PC-3 (cell line): ENCODE data around the gene TXNL4B. TPM values are rescaled to one million over a fixed set of nuclear protein-coding genes. Genes with fewer than 3 reads are reported as not detected.

Experiments
- ATAC-seq: fragments of 200-7000 bp; cut with Tn5 transposase; 2 replicates; pipeline ENCODE4 v1.9.1; 2020; ENCODE audit warnings: mild to moderate bottlenecking, moderate library complexity
- BruUV-seq: library from RNA; stranded (reverse); fragments of 400-500 nt; replicated peaks from 2 replicates; lab custom pipeline; 2021; lab: Mats Ljungman, UMichigan
- CTCF ChIA-PET: fragments of 300-600 bp; sonication (Branson Sonifier 250); formaldehyde crosslinking; loops from one replicate; lab custom pipeline; 2022; ENCODE audit warnings: antibody characterized with exemption; lab: Charles Lee
- POLR2A ChIA-PET: fragments of 300-600 bp; sonication (Branson Sonifier 250); formaldehyde crosslinking; loops from one replicate; lab custom pipeline; 2022; ENCODE audit warnings: antibody characterized with exemption; ENCODE audit not compliant: unreplicated experiment; lab: Charles Lee
- DNase-seq: peaks from one replicate; pipeline ENCODE4 v3.0.0-alpha.2; 2015
- H2AFZ ChIP-seq: fragments of 300-600 bp; sonication (generic); 2 replicates; pipeline ENCODE4 v1.6.0; 2016; ENCODE audit warnings: antibody characterized with exemption, low read length
- H3F3A ChIP-seq: fragments of 300-600 bp; sonication (generic); one replicate; pipeline ENCODE4 v1.6.0; 2017; ENCODE audit warnings: antibody characterized with exemption, low read length, control low read depth, mild to moderate bottlenecking; ENCODE audit not compliant: unreplicated experiment
- H3K27ac ChIP-seq: fragments of 300-600 bp; sonication (generic); 2 replicates; pipeline ENCODE4 v1.5.1; 2016; ENCODE audit warnings: mild to moderate bottlenecking, low read length
- H3K27me3 ChIP-seq: fragments of 300-600 bp; sonication (generic); 2 replicates; pipeline ENCODE4 v1.6.1; 2016; ENCODE audit warnings: low read length, mixed read lengths
- H3K36me3 ChIP-seq: fragments of 300-600 bp; sonication (generic); 2 replicates; pipeline ENCODE4 v1.6.1; 2016; ENCODE audit warnings: low read depth, mixed run types, low read length, mixed read lengths
- H3K4me1 ChIP-seq: fragments of 300-600 bp; sonication (generic); 2 replicates; pipeline ENCODE4 v1.5.1; 2016; ENCODE audit warnings: low read length; ENCODE audit not compliant: insufficient read depth
- H3K4me2 ChIP-seq: fragments of 300-600 bp; sonication (generic); 2 replicates; pipeline ENCODE4 v1.6.0; 2016; ENCODE audit warnings: low read length
- H3K4me3 ChIP-seq: fragments of 300-600 bp; sonication (generic); 2 replicates; pipeline ENCODE4 v1.5.1; 2016; ENCODE audit warnings: mild to moderate bottlenecking, low read length, mixed read lengths
- H3K79me2 ChIP-seq: fragments of 300-600 bp; sonication (generic); 2 replicates; pipeline ENCODE4 v1.6.1; 2017; ENCODE audit warnings: low read length, mixed read lengths
- H3K9ac ChIP-seq: fragments of 300-600 bp; sonication (generic); 2 replicates; pipeline ENCODE4 v1.6.0; 2016; ENCODE audit warnings: mild to moderate bottlenecking, low read length
- H3K9me2 ChIP-seq: fragments of 300-600 bp; sonication (generic); replicated peaks from 2 replicates; pipeline ENCODE4 v1.6.1; 2016; ENCODE audit warnings: mixed run types, low read length, mixed read lengths
- H3K9me3 ChIP-seq: fragments of 300-600 bp; sonication (generic); 2 replicates; pipeline ENCODE4 v1.6.1; 2016; ENCODE audit warnings: low read length, mixed read lengths
- H4K20me1 ChIP-seq: fragments of 300-600 bp; sonication (generic); 2 replicates; pipeline ENCODE4 v1.6.1; 2016; ENCODE audit warnings: low read length, mixed read lengths
- EZH2 ChIP-seq: fragments of 300-600 bp; sonication (generic); IDR thresholded peaks from one replicate; pipeline ENCODE4 v1.6.1; 2017; ENCODE audit warnings: antibody characterized with exemption, mild to moderate bottlenecking, low read length; ENCODE audit not compliant: unreplicated experiment
- EZH2phosphoT487 ChIP-seq: fragments of 300-600 bp; sonication (generic); IDR thresholded peaks from 2 replicates; pipeline ENCODE4 v1.6.1; 2018; ENCODE audit warnings: mild to moderate bottlenecking, antibody characterized with exemption, low read length, borderline replicate concordance
- intact Hi-C: fragments of 100-400 bp; cut with micrococcal nuclease; formaldehyde crosslinking; loops from 2 replicates; pipeline ENCODE4 v1.9.0; 2023
- total RNA-seq: library from RNA; depleted of rRNA; stranded (reverse); fragments of >200 nt; gene quantifications from 2 replicates; pipeline ENCODE4 v1.2.3, GENCODE V29; 2014
- TF ChIP-seq, protein P1 (sequence below): fragments of 300-600 bp; sonication (generic); conservative IDR thresholded peaks from 2 replicates; pipeline ENCODE4 v1.5.1; 2017; ENCODE audit warnings: antibody characterized with exemption, low read depth, mild to moderate bottlenecking, low read length

The TXNL4B gene
- total RNA-seq, 1 experiment from 2014 or later: 9.6 TPM

GRCh38 chr16:72111657-72112451 is 18.4 kb upstream of the TXNL4B start:
- no peaks in the 10 kb centered on the region for H3K9me2 ChIP-seq
- H3K36me3 ChIP-seq: peaks cover 4% of the 10 kb centered on the region; the same call in 1 of the 2 replicates
- H3K4me2 ChIP-seq: no peak overlapping the region
- H3K4me3 ChIP-seq: no peak overlapping the region
- H3F3A ChIP-seq: no peaks in the 10 kb centered on the region
- BruUV-seq: no TSS peak
- POLR2A ChIA-PET: no interaction called here
- CTCF ChIA-PET: no interaction called here
- ATAC-seq: no peak
- no peaks in the 10 kb centered on the region for H4K20me1 ChIP-seq
- H3K27me3 ChIP-seq: no peaks in the 10 kb centered on the region
- H2AFZ ChIP-seq: no peak overlapping the region
- no peaks in the 10 kb centered on the region for H3K9me3 ChIP-seq
- intact Hi-C loops: no loop called here
- no peak overlapping the region for H3K9ac ChIP-seq
- DNase-seq: no peak
- H3K27ac ChIP-seq: no peak overlapping the region
- TF ChIP-seq EZH2phosphoT487 (no peak), EZH2 (no peak)
- TF ChIP-seq, protein P1, sequence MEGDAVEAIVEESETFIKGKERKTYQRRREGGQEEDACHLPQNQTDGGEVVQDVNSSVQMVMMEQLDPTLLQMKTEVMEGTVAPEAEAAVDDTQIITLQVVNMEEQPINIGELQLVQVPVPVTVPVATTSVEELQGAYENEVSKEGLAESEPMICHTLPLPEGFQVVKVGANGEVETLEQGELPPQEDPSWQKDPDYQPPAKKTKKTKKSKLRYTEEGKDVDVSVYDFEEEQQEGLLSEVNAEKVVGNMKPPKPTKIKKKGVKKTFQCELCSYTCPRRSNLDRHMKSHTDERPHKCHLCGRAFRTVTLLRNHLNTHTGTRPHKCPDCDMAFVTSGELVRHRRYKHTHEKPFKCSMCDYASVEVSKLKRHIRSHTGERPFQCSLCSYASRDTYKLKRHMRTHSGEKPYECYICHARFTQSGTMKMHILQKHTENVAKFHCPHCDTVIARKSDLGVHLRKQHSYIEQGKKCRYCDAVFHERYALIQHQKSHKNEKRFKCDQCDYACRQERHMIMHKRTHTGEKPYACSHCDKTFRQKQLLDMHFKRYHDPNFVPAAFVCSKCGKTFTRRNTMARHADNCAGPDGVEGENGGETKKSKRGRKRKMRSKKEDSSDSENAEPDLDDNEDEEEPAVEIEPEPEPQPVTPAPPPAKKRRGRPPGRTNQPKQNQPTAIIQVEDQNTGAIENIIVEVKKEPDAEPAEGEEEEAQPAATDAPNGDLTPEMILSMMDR: no peak
- no peaks in the 10 kb centered on the region for H3K4me1 ChIP-seq
- H3K79me2 ChIP-seq: no peaks in the 10 kb centered on the region

- CTCF ChIA-PET: no interaction called here
Measured at GRCh38 chr16:72110662-72111615, 17.5 kb upstream of the TXNL4B start.

More at GRCh38 chr16:72110662-72111615, 17.5 kb upstream of the TXNL4B start:
- no peaks in the 10 kb centered on the region for H3K27me3 ChIP-seq
- no peak overlapping the region for H3K27ac ChIP-seq
- no peak for DNase-seq
- H4K20me1 ChIP-seq: no peaks in the 10 kb centered on the region
- no peak overlapping the region for H3K4me2 ChIP-seq
- H3K4me3 ChIP-seq: no peak overlapping the region
- peaks cover 4% of the 10 kb centered on the region; the same call in 1 of the 2 replicates for H3K36me3 ChIP-seq
- POLR2A ChIA-PET: no interaction called here
- TF ChIP-seq, protein P1: no peak
- no peak for TF ChIP-seq EZH2
- TF ChIP-seq EZH2phosphoT487: no peak
- no peaks in the 10 kb centered on the region for H3K9me2 ChIP-seq
- H3K9me3 ChIP-seq: no peaks in the 10 kb centered on the region
- no peaks in the 10 kb centered on the region for H3F3A ChIP-seq
- no peak for ATAC-seq
- no peak overlapping the region for H2AFZ ChIP-seq
- no peaks in the 10 kb centered on the region for H3K4me1 ChIP-seq
- no peak overlapping the region for H3K9ac ChIP-seq
- intact Hi-C loops: no loop called here
- no TSS peak for BruUV-seq
- H3K79me2 ChIP-seq: no peaks in the 10 kb centered on the region
